Left lung (tissue), 10 donors: Measurements from ENCODE around the gene DMBX1. TPM values are rescaled to one million over a fixed set of nuclear protein-coding genes. Genes with fewer than 3 reads are reported as not detected.

Experiments used
- ATAC-seq: fragments of 200-7000 bp; cut with Tn5 transposase; one replicate; pipeline ENCODE4 v1.9.1; 2020; ENCODE audit warnings: moderate library complexity
- DNase-seq, 4 donors: peaks; one replicate each; pipeline ENCODE4 v3.0.0-alpha.2; 2013 to 2020
- H3K27ac ChIP-seq, 2 donors: fragments of 200-600 bp; sonication (generic) in 1 of 2; one replicate each; pipeline versions ENCODE4 v1.5.0 to v1.8.0; 2020 to 2021
- H3K27me3 ChIP-seq, 2 donors: fragments of 200-600 bp; sonication (generic) in 1 of 2; one replicate each; pipeline versions ENCODE4 v1.5.0 to v1.8.0; 2020 to 2021
- H3K36me3 ChIP-seq, 2 donors: fragments of 200-600 bp; sonication (generic) in 1 of 2; one replicate each; pipeline versions ENCODE4 v1.5.0 to v1.8.0; 2020 to 2021
- H3K4me1 ChIP-seq, 2 donors: fragments of 200-600 bp; one replicate each; pipeline ENCODE4 v1.8.0; 2021
- H3K4me3 ChIP-seq, 2 donors: fragments of 200-600 bp; sonication (generic) in 1 of 2; one replicate each; pipeline versions ENCODE4 v1.5.0 to v1.8.0; 2020 to 2021; ENCODE audit warnings: mild to moderate bottlenecking in 1 of 2
- H3K9me3 ChIP-seq, 2 donors: fragments of 200-600 bp; sonication (generic) in 1 of 2; one replicate each; pipeline versions ENCODE4 v1.5.0 to v1.8.0; 2020 to 2021
- CTCF ChIP-seq, 2 donors: fragments of 200-600 bp; sonication (generic) in 1 of 2; IDR thresholded peaks; one replicate each; pipeline versions ENCODE4 v1.5.0 to v1.8.0; 2021; ENCODE audit warnings: antibody characterized with exemption in 2 of 2
- intact Hi-C, 2 donors: fragments of 100-400 bp; cut with DNase I; formaldehyde crosslinking; loops; one replicate each; pipeline versions ENCODE4 v1.11.2 to v1.14.2; 2022
- polyA plus RNA-seq, 6 donors: library from polyadenylated mRNA; unstranded; fragments of 120-200 nt; gene quantifications; one replicate each; pipeline ENCODE4 v1.2.1, GENCODE V29; 2013; ENCODE audit not compliant: insufficient read length in 6 of 6
- total RNA-seq, 2 donors: library from RNA; stranded (reverse); fragmentation: NEBNext Ultra II Directional; extraction: Animal tissue kit (Norgen Biotek cat#: 25700); gene quantifications; one replicate each; pipeline ENCODE4 v1.2.1, GENCODE V29; 2021
- donor health status: DM: no; HTN: yes; CAD: no.
- donor health status: DM: no; HTN: no; CAD: no.

Gene DMBX1
- total and polyA plus RNA-seq, 8 donors = 0.04 to 0.07 (median 0.07) TPM; not detected in 4

GRCh38 chr1:46495778-46496177, 6.1 kb downstream of the DMBX1 start:
- no peaks in the 10 kb centered on the region for H3K4me1 ChIP-seq
- ATAC-seq = no peak

GRCh38 chr1:46496505-46496904, 6.9 kb downstream of the DMBX1 start:
- intact Hi-C loops = no loop called here
- Histone ChIP-seq H3K36me3 (no peaks in the 10 kb centered on the region), H3K27ac (no peak overlapping the region), H3K27me3 (peaks cover 41 to 69% of the 10 kb centered on the region in 2 donors), H3K4me3 (no peak overlapping the region), H3K9me3 (no peaks in the 10 kb centered on the region), H3K4me1 (no peaks in the 10 kb centered on the region)
- peak in 1 of 4 donors; percentile 16 for DNase-seq
- ATAC-seq = no peak
- TF ChIP-seq CTCF (IDR thresholded peaks at IDR 0.05) = no peak

More at GRCh38 chr1:46495778-46496177, 6.1 kb downstream of the DMBX1 start:
- Histone ChIP-seq H3K27me3 (peaks cover 49 to 73% of the 10 kb centered on the region in 2 donors), H3K9me3 (no peaks in the 10 kb centered on the region), H3K4me3 (no peak overlapping the region), H3K36me3 (no peaks in the 10 kb centered on the region), H3K27ac (no peak overlapping the region)
- intact Hi-C loops = no loop called here
- no peak for TF ChIP-seq CTCF (IDR thresholded peaks at IDR 0.05)
- no peak for DNase-seq

- no peak for TF ChIP-seq CTCF (IDR thresholded peaks at IDR 0.05)
Observed at GRCh38 chr1:46497020-46497419, 7.4 kb downstream of the DMBX1 start.

GRCh38 chr1:46497665-46498064, 8.0 kb downstream of the DMBX1 start:
- H3K36me3 ChIP-seq = no peaks in the 10 kb centered on the region
- intact Hi-C loops = no loop called here
- no peak overlapping the region for H3K4me3 ChIP-seq
- no peak for TF ChIP-seq CTCF (IDR thresholded peaks at IDR 0.05)
- no peaks in the 10 kb centered on the region for H3K4me1 ChIP-seq
- peak in 1 of 4 donors; percentile 61 for DNase-seq
- H3K9me3 ChIP-seq = no peaks in the 10 kb centered on the region
- peaks cover 34 to 68% of the 10 kb centered on the region in 2 donors for H3K27me3 ChIP-seq
- ATAC-seq = no peak
- H3K27ac ChIP-seq = no peak overlapping the region

More at GRCh38 chr1:46497020-46497419, 7.4 kb downstream of the DMBX1 start:
- no peaks in the 10 kb centered on the region for H3K9me3 ChIP-seq
- no peak overlapping the region for H3K4me3 ChIP-seq
- intact Hi-C loops = no loop called here
- peaks cover 36 to 68% of the 10 kb centered on the region in 2 donors for H3K27me3 ChIP-seq
- no peaks in the 10 kb centered on the region for H3K36me3 ChIP-seq
- no peaks in the 10 kb centered on the region for H3K4me1 ChIP-seq
- no peak for ATAC-seq
- no peak overlapping the region for H3K27ac ChIP-seq
- no peak for DNase-seq

GRCh38 chr1:46501528-46501927, 11.9 kb downstream of the DMBX1 start:
- Histone ChIP-seq H3K4me3 (no peak overlapping the region), H3K27ac (no peak overlapping the region), H3K36me3 (no peaks in the 10 kb centered on the region), H3K4me1 (no peaks in the 10 kb centered on the region), H3K27me3 (peaks cover 10 to 42% of the 10 kb centered on the region in 2 donors), H3K9me3 (no peaks in the 10 kb centered on the region)
- ATAC-seq = no peak
- intact Hi-C loops = no loop called here
- TF ChIP-seq CTCF (IDR thresholded peaks at IDR 0.05) = no peak
- no peak for DNase-seq
